ENCODE data around the gene TMEM126B.
A peak's percentile ranks its signal among the peaks of the same experiment; 100 is the strongest.
"Not testable (repeated sequence)": the region's sequence is repeated elsewhere in the genome, so short reads cannot be mapped to it uniquely, and the experiment has no call there.

Gene TMEM126B

DNA sequence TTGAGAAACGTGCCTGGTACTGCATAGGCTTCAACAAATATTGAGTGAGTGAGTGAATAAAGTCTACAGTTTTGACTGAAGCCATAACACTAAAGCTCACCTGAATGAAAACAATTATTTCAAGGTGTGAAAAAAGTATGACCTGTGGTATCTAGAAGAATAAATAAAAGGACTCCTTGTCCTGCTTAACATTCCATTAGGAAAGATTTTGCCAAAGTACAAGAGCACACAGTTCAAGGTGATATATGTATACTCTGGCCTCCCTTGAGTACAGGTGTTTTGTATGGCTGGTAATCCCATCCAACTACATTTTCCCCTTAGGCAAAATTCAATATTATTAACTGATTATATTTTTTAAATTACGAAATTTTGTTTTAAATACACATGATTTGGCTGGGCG, 38.3 kb downstream of the TMEM126B start:
- Histone ChIP-seq H3K9me3 (ENCODE audit: low read length) (no peaks in the 10 kb centered on the region), H3K4me1 (ENCODE audit: insufficient read depth, low read length) (peaks cover 20% of the 10 kb centered on the region), H3K27me3 (ENCODE audit: control insufficient read depth in 1 of 2, insufficient read depth in 2 of 2, low read length in 2 of 2) (no peaks in the 10 kb centered on the region), H3K36me3 (ENCODE audit: insufficient read depth, low read length) (peaks cover 9% of the 10 kb centered on the region), H3K9ac (ENCODE audit: low read length) (no peak overlapping the region), H3K27ac (ENCODE audit: low read depth, low read length) (no peak overlapping the region), H3K4me3 (ENCODE audit: low read depth in 1 of 2, low read length in 2 of 2) (no peak overlapping the region)

DNA sequence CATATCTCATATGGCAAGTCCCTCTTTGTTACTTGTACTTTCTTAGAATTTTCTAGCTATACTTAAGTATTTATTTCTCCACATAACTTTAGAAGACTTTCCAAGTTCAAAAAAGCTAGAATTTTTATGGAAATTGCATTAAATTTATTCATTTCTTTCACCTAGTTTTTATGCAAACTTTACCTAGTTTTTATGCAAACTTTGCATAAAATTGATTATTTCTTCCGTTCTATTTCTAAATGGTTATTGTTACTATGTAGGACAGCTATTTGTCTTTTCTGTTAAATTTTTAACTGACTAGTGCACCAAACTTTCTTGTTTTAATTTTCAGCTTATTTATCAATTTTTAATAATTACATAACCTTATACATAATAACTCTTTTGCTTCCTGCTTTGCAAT, 39.8 kb downstream of the TMEM126B start:
- H3K27me3 ChIP-seq (ENCODE audit: control insufficient read depth in 1 of 2, insufficient read depth in 2 of 2, low read length in 2 of 2), result no peaks in the 10 kb centered on the region
- H3K36me3 ChIP-seq (ENCODE audit: insufficient read depth, low read length), result peaks cover 4% of the 10 kb centered on the region
- H3K4me1 ChIP-seq (ENCODE audit: insufficient read depth, low read length), result peaks cover 9% of the 10 kb centered on the region
- no peak overlapping the region for H3K9ac ChIP-seq (ENCODE audit: low read length)
- no peaks in the 10 kb centered on the region for H3K9me3 ChIP-seq (ENCODE audit: low read length)
- H3K27ac ChIP-seq (ENCODE audit: low read depth, low read length), result no peak overlapping the region
- H3K4me3 ChIP-seq (ENCODE audit: low read depth in 1 of 2, low read length in 2 of 2), result no peak overlapping the region

DNA sequence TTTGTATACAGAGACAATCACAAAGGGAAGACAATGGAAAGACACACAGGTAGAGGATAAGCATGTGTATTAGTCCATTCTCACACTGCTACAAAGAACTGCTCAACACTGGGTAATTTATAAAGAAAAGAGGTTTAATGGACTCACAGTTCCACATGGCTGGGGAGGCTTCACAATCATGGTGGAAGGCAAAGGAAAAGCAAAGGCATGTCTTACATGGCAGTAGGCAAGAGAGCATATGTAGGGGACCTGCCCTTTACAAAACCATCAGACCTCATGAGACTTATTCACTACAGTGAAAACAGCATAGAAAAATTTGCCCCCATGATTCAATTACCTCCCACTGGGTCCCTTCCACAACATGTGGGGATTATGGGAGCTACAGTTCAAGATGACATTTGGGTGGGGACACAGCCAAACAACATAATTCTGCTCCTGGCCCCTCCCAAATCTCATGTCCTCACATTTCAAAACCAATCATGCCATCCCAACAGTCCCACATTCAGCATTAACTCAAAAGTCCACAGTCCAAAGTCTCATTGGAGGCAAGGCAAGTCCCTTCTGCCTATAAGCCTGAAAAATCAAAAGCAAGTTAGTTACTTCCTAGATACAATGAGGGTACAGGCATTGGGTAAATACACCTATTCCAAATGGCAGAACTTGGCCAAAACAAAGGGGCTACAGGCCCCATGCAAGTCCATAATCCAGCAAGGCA, 42.7 kb downstream of the TMEM126B start:
- not testable (repeated sequence) for H3K4me1 ChIP-seq (ENCODE audit: insufficient read depth, low read length); H3K9ac ChIP-seq (ENCODE audit: low read length); H3K9me3 ChIP-seq (ENCODE audit: low read length); H3K4me3 ChIP-seq (ENCODE audit: low read depth in 1 of 2, low read length in 2 of 2); H3K27me3 ChIP-seq (ENCODE audit: control insufficient read depth in 1 of 2, insufficient read depth in 2 of 2, low read length in 2 of 2); H3K27ac ChIP-seq (ENCODE audit: low read depth, low read length); H3K36me3 ChIP-seq (ENCODE audit: insufficient read depth, low read length)

DNA sequence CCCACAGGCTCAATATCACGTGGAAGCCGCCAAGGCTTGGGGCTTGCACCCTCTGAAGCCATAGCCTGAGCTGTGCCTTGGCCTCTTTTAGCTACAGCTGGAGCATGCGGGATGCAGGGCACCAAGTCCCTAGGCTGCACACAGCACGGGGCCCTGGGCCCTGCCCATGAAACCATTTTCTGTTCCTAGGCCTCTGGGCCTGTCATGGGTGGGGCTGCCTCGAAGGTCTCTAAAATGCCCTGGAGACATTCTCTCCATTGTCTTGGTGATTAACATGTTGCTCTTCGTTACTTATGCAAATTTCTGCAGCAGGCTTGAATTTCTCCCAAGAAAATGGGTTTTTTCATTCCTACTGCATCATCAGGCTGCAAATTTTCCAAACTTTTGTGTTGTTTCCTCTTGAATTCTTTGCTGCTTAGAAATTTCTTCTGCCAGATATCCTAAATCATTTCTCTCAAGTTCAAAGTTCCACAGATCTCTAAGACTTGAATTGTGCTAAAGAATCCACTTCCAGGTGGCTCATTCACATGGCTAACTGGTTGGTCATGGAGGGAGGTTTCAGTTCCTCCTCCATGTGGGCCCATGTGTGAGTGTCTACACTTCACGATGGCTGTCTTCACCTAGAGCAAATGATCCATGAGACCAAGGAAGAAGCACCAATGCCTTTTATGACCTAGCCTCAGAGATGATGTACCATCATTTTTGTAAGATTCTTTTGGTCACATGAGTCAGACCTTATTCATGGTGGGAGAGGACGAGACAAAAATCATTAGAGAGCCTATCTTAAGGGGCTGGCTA, 43.9 kb downstream of the TMEM126B start:
- no peaks in the 10 kb centered on the region for H3K4me1 ChIP-seq (ENCODE audit: insufficient read depth, low read length)
- H3K36me3 ChIP-seq (ENCODE audit: insufficient read depth, low read length), result no peaks in the 10 kb centered on the region
- no peak overlapping the region for H3K4me3 ChIP-seq (ENCODE audit: low read depth in 1 of 2, low read length in 2 of 2)
- no peak overlapping the region for H3K27ac ChIP-seq (ENCODE audit: low read depth, low read length)
- H3K9ac ChIP-seq (ENCODE audit: low read length), result no peak overlapping the region
- H3K27me3 ChIP-seq (ENCODE audit: control insufficient read depth in 1 of 2, insufficient read depth in 2 of 2, low read length in 2 of 2), result no peaks in the 10 kb centered on the region
- H3K9me3 ChIP-seq (ENCODE audit: low read length), result no peaks in the 10 kb centered on the region

DNA sequence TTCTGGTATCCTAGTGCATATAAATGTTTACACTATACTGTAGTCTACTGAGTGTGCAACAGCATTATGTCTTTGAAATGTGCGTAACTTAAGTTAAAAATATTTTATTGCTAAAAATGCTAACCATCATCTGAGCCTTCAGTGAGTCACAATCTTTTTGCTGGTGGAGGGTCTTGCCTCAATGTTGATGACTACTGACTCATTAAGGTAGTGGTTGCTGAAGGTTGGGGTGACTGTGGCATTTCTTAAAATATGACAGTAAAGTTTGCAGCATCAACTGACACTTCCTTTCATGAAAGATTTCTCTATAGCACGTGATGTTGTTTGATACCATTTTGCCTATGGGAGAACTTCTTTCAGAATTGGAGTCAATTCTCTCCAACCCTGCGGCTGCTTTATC, 45.0 kb downstream of the TMEM126B start:
- Histone ChIP-seq H3K9ac (ENCODE audit: low read length) (no peak overlapping the region), H3K27ac (ENCODE audit: low read depth, low read length) (no peak overlapping the region), H3K27me3 (ENCODE audit: control insufficient read depth in 1 of 2, insufficient read depth in 2 of 2, low read length in 2 of 2) (no peaks in the 10 kb centered on the region), H3K4me3 (ENCODE audit: low read depth in 1 of 2, low read length in 2 of 2) (no peak overlapping the region), H3K9me3 (ENCODE audit: low read length) (no peaks in the 10 kb centered on the region), H3K4me1 (ENCODE audit: insufficient read depth, low read length) (no peaks in the 10 kb centered on the region), H3K36me3 (ENCODE audit: insufficient read depth, low read length) (no peaks in the 10 kb centered on the region)

DNA sequence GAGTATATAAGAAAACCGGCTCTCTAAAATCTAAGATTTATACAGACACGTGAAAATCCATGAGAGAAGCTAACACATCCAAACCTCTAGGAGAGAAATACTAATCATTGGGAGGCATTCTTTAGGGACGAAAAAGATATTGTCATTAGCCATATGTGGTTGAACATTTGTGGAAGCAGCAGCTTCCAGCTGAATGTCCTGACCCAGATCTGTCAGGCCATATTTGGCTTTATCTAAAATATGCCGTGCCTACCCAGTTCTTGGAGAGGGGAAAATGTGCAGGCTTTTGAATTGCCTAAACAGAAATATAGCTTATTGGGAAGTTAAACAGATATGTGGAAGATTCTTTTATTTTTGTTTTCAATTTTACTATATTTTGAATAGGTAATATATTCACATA, 51.2 kb downstream of the TMEM126B start:
- Histone ChIP-seq H3K27me3 (ENCODE audit: control insufficient read depth in 1 of 2, insufficient read depth in 2 of 2, low read length in 2 of 2) (no peaks in the 10 kb centered on the region), H3K4me1 (ENCODE audit: insufficient read depth, low read length) (peaks cover 13% of the 10 kb centered on the region), H3K27ac (ENCODE audit: low read depth, low read length) (no peak overlapping the region), H3K9ac (ENCODE audit: low read length) (no peak overlapping the region), H3K9me3 (ENCODE audit: low read length) (no peaks in the 10 kb centered on the region), H3K4me3 (ENCODE audit: low read depth in 1 of 2, low read length in 2 of 2) (no peak overlapping the region), H3K36me3 (ENCODE audit: insufficient read depth, low read length) (no peaks in the 10 kb centered on the region)

DNA sequence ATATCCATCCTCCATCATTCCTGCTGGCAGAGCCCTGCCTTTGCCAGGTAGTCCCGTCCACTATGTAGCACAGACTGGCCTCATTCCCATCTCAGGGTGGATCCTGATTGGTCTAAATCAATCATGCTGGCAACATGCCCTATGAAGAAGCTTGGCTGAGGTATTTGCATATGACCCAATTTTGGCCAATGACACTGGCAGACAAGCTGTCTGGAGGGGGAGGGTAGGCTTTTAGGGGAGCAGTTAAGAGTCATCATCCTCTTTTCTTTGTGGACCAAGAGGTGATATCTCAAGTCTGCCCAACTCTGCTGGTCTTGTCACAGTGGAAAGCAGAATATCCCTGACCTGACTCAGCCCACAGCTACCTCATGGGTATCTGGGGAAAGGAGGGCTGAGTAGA, 52.5 kb downstream of the TMEM126B start:
- H3K9ac ChIP-seq (ENCODE audit: low read length), result no peak overlapping the region
- no peak overlapping the region for H3K27ac ChIP-seq (ENCODE audit: low read depth, low read length)
- H3K36me3 ChIP-seq (ENCODE audit: insufficient read depth, low read length), result no peaks in the 10 kb centered on the region
- H3K4me1 ChIP-seq (ENCODE audit: insufficient read depth, low read length), result peaks cover 23% of the 10 kb centered on the region
- no peak overlapping the region for H3K4me3 ChIP-seq (ENCODE audit: low read depth in 1 of 2, low read length in 2 of 2)
- no peaks in the 10 kb centered on the region for H3K9me3 ChIP-seq (ENCODE audit: low read length)
- no peaks in the 10 kb centered on the region for H3K27me3 ChIP-seq (ENCODE audit: control insufficient read depth in 1 of 2, insufficient read depth in 2 of 2, low read length in 2 of 2)

DNA sequence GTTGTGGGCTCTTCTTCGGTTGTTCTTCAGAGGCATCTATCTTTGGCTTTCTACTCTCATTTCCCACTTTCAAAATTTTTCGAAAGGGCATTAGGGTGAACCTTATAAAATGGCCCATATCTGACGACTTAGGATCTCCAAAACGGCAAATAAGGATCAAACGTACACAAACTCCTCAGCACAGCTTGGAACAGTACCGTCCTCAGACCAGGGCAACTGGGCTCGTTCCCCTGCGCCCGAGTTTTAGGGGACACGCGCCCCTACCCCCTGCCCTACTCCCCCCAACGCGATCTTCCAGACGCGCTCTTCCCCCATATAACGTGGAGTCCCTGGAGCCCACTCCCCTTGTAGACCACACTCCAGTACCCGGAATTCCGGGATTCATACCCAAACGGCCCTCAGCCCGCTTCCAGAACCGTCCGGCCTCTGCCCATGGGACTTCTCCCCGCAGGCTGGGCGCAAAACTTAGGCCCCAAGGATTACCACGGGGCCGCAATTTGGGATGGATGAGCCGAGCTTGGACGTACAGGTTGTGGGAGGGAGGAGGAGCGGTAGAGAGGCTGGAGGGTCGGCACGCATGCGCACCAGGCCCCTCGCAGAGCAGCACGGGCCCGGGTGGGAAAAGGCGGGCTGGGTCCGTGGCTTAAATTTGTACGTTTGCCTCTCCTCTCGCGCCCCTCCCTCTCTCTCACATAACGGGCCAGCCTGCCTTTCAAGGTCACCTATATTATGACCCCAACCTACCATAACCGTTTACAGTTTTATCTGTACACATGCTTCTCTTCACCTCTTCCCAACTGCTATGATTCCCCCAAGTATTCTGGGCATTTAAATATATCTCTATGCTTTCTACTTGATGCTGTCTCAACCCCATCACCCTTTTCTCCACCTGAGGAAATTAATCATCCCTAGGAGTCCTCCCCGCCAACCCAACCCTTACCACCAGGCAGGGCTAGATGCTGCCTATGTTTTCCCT, 54.2 kb downstream of the TMEM126B start:
- no peaks in the 10 kb centered on the region for H3K27me3 ChIP-seq (ENCODE audit: control insufficient read depth in 1 of 2, insufficient read depth in 2 of 2, low read length in 2 of 2)
- H3K27ac ChIP-seq (ENCODE audit: low read depth, low read length), result peak overlapping the region; percentile 46
- H3K9me3 ChIP-seq (ENCODE audit: low read length), result no peaks in the 10 kb centered on the region
- no peaks in the 10 kb centered on the region for H3K36me3 ChIP-seq (ENCODE audit: insufficient read depth, low read length)
- peaks cover 33% of the 10 kb centered on the region for H3K4me1 ChIP-seq (ENCODE audit: insufficient read depth, low read length)
- H3K9ac ChIP-seq (ENCODE audit: low read length), result peak overlapping the region; percentile 77
- peak overlapping the region; percentile 47 to 87 for H3K4me3 ChIP-seq (ENCODE audit: low read depth in 1 of 2, low read length in 2 of 2)

DNA sequence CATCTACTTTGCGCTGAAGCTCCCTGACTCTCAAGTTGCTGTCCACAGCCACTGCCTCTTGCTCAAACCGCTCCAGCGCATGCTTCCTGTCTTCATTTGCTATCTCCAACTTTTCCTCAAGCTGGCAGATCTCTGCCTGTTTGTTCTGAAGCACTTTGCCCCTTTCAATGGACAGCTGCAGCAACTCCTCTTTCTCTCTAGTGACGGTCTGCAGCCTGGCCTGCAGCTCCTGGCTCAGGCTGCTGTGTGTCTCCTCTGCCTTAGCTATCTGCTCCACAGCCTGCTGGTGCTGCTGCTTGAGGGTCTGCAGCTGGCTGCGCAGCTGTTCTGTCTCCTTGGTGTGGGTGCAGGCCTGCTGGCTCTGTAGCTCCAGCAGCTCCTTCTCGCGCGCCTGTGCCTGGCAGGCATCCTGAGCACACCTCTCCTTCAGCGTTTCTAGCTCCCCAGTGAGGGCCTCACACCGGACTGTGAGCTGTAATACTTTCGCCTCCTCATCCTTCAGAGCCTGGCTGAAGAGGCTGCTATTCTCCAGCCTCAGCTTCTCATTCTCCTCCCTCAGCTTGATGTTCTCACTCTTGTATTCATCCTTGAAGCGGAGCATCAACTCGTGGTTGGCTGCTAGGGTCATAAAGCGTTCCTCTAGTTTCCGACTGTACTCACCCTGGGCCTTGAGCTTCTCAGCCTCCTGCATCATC, 56.9 kb downstream of the TMEM126B start:
- Histone ChIP-seq H3K36me3 (ENCODE audit: insufficient read depth, low read length) (no peaks in the 10 kb centered on the region), H3K9ac (ENCODE audit: low read length) (peak overlapping the region; percentile 12), H3K4me1 (ENCODE audit: insufficient read depth, low read length) (peaks cover 33% of the 10 kb centered on the region), H3K27ac (ENCODE audit: low read depth, low read length) (peak overlapping the region; percentile 75), H3K4me3 (ENCODE audit: low read depth in 1 of 2, low read length in 2 of 2) (peak overlapping the region; percentile 33 to 58), H3K9me3 (ENCODE audit: low read length) (no peaks in the 10 kb centered on the region), H3K27me3 (ENCODE audit: control insufficient read depth in 1 of 2, insufficient read depth in 2 of 2, low read length in 2 of 2) (no peaks in the 10 kb centered on the region)

DNA sequence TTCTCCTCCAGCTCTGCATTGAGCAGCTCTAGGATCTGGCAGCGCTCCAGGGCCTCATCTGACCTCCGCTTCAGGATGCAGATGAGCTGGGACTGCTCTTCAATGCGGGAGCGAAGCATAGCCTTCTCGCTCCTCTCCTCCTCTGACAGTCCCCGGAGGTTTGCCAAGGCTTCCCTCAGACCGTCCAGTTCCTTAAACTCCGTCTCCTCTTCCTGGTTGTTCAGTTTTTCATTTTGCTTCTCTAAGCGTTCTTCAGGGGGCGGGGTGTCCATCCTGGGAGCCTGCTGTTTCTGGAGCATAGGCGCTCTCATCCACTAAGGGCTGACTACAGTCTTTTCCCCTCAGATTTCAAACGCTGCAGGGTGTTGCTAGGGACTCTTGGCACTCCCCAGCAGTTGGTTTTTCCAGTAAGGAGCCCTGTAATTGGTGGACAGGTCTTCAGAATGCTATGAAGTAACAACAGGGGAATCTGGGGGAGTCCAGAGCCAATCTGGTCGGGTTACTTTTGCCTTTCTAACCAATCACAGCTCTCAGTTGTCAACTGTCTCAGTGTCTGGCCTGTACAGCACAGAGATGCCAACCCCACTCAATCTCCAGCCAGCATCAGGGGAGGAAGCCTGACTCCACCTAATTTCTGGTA, 57.5 kb downstream of the TMEM126B start, which contains the start of gene CCDC89:
CCDC89 (minus strand) TSS at position 376 of the 640 bp plus-strand sequence; CDS start at position 311, 65 bp downstream.
- peak within 1 kb of the TSS; percentile 33 to 58 for H3K4me3 ChIP-seq (ENCODE audit: low read depth in 1 of 2, low read length in 2 of 2)
- peak within 1 kb of the TSS; percentile 75 for H3K27ac ChIP-seq (ENCODE audit: low read depth, low read length)
- peak within 1 kb of the TSS; percentile 12 for H3K9ac ChIP-seq (ENCODE audit: low read length)

More for the DNA sequence above, 57.5 kb downstream of the TMEM126B start, which contains the start of gene CCDC89:
- Histone ChIP-seq H3K4me1 (ENCODE audit: insufficient read depth, low read length) (peaks cover 33% of the 10 kb centered on the region), H3K36me3 (ENCODE audit: insufficient read depth, low read length) (no peaks in the 10 kb centered on the region), H3K9me3 (ENCODE audit: low read length) (no peaks in the 10 kb centered on the region), H3K27me3 (ENCODE audit: control insufficient read depth in 1 of 2, insufficient read depth in 2 of 2, low read length in 2 of 2) (no peaks in the 10 kb centered on the region)
